HepG2 (cell line): Measurements from ENCODE around the gene NOTCH2. TPM values are rescaled to one million over a fixed set of nuclear protein-coding genes. Genes with fewer than 3 reads are reported as not detected.

Experiments
- ATAC-seq: fragments of 200-7000 bp; cut with Tn5 transposase; 3 replicates; pipeline ENCODE4 v1.9.1; 2020; ENCODE audit warnings: mild to moderate bottlenecking, moderate library complexity
- BruUV-seq: library from RNA; stranded (reverse); fragments of 400-500 nt; replicated peaks from 2 replicates; lab custom pipeline; 2021; lab: Mats Ljungman, UMichigan
- CTCF ChIA-PET: fragments of 300-600 bp; formaldehyde crosslinking; extraction: SDS; loops from one replicate; lab custom pipeline; 2021; ENCODE audit warnings: low total read pairs, inconsistent platforms, low intra/inter-chr PET ratio; lab: Yijun Ruan, JAX
- POLR2A ChIA-PET: fragments of 350-600 bp; sonication (Branson Sonifier 250); formaldehyde crosslinking; loops from one replicate; lab custom pipeline; 2020; ENCODE audit warnings: antibody characterized with exemption, inconsistent platforms; lab: Yijun Ruan, JAX
- DNase-seq: peaks from one replicate; pipeline ENCODE4 v3.0.0-alpha.2; 2015; ENCODE audit warnings: low spot score
- FAIRE-seq: peaks from 3 replicates; lab custom pipeline; 2011; peaks lifted over from hg19 to GRCh38; lab: Jason Lieb, UNC
- H2AFZ ChIP-seq: one replicate; pipeline ENCODE4 v1.6.1; 2011; ENCODE audit warnings: low read length, inconsistent platforms
- H3K27ac ChIP-seq: fragments of 300-600 bp; 3 replicates; pipeline ENCODE4 v1.8.0; 2011; ENCODE audit warnings: mixed run types, mild to moderate bottlenecking, mixed read lengths, low read length, inconsistent platforms; ENCODE audit not compliant: insufficient read depth; ENCODE audit errors: extremely low read length
- H3K27me3 ChIP-seq, 2 experiments: fragments of 200-600 bp in 1 of 2; 2 replicates in 1 of 2; 3 replicates in 1 of 2; pipeline versions ENCODE4 v1.6.0 to v1.8.0; 2011; ENCODE audit warnings: low read length in 2 of 2, mild to moderate bottlenecking in 2 of 2, moderate library complexity in 2 of 2, inconsistent platforms in 1 of 2; ENCODE audit not compliant: insufficient read depth in 2 of 2, control insufficient read depth in 1 of 2
- H3K36me3 ChIP-seq, 2 experiments: fragments of 200-600 bp in 1 of 2; replicated peaks in 1 of 2; 2 replicates in 1 of 2; 3 replicates in 1 of 2; pipeline versions ENCODE4 v1.5.1 to v1.8.0; 2011; ENCODE audit warnings: low read length in 2 of 2, inconsistent platforms in 1 of 2; ENCODE audit not compliant: insufficient read depth in 2 of 2, control insufficient read depth in 1 of 2
- H3K4me1 ChIP-seq: 2 replicates; pipeline ENCODE4 v1.5.1; 2012; ENCODE audit warnings: low read length, inconsistent platforms; ENCODE audit not compliant: insufficient read depth
- H3K4me2 ChIP-seq: 2 replicates; pipeline ENCODE4 v1.6.0; 2011; ENCODE audit warnings: low read depth, low read length, inconsistent platforms
- H3K4me3 ChIP-seq, 3 experiments: fragments of 200-600 bp in 1 of 3; sonication (generic), shearing (Covaris generic) in 1 of 3; replicated peaks in 1 of 3; 2 replicates each; pipeline ENCODE4 v1.5.1; 2011 to 2016; ENCODE audit warnings: low read length in 3 of 3, inconsistent platforms in 2 of 3, low read depth in 2 of 3, mild to moderate bottlenecking in 2 of 3, control low read depth in 1 of 3, mixed read lengths in 1 of 3; ENCODE audit not compliant: insufficient read depth in 1 of 3
- H3K79me2 ChIP-seq: one replicate; pipeline ENCODE4 v1.6.1; 2011; ENCODE audit warnings: low read length, inconsistent platforms; ENCODE audit not compliant: insufficient read depth
- H3K9ac ChIP-seq: 2 replicates; pipeline ENCODE4 v1.6.0; 2011; ENCODE audit warnings: mild to moderate bottlenecking, low read depth, low read length, inconsistent platforms; ENCODE audit not compliant: insufficient read depth
- H3K9me3 ChIP-seq: 2 replicates; pipeline ENCODE4 v1.5.1; 2012; ENCODE audit warnings: mild to moderate bottlenecking, low read length
- H4K20me1 ChIP-seq: 2 replicates; pipeline ENCODE4 v1.6.0; 2011; ENCODE audit warnings: inconsistent platforms, mild to moderate bottlenecking, low read length, moderate library complexity; ENCODE audit not compliant: insufficient read depth
- ATF4 ChIP-seq, 2 experiments: fragments of 450-650 bp in 1 of 2; sonication (generic) in 1 of 2; formaldehyde crosslinking; IDR thresholded peaks; 2 replicates each; pipeline versions ENCODE4 v1.5.0 to v1.8.0; 2020 to 2022; ENCODE audit warnings: mild to moderate bottlenecking in 1 of 2, missing genetic modification reagents in 1 of 2
- IRF1 ChIP-seq: sonication (generic); formaldehyde crosslinking; IDR thresholded peaks from 2 replicates; pipeline ENCODE4 v1.4.0; 2020; ENCODE audit warnings: low read depth, mild to moderate bottlenecking, missing genetic modification reagents
- LRRFIP1 ChIP-seq: sonication (generic); formaldehyde crosslinking; conservative IDR thresholded peaks from 2 replicates; pipeline ENCODE4 v1.4.0; 2020; ENCODE audit warnings: missing genetic modification reagents
- RBAK ChIP-seq: sonication (generic); formaldehyde crosslinking; IDR thresholded peaks from 2 replicates; pipeline ENCODE4 v1.5.1; 2020; ENCODE audit warnings: mild to moderate bottlenecking, missing genetic modification reagents
- SETDB1 ChIP-seq: sonication (generic); formaldehyde crosslinking; IDR thresholded peaks from 2 replicates; pipeline ENCODE4 v1.5.1; 2020; ENCODE audit warnings: missing genetic modification reagents, mild to moderate bottlenecking, borderline replicate concordance
- TBL1XR1 ChIP-seq: fragments of 150-350 bp; IDR thresholded peaks from 2 replicates; pipeline ENCODE4 v1.6.1; 2014; ENCODE audit warnings: borderline replicate concordance, low read length; ENCODE audit not compliant: partially characterized antibody
- TIGD3 ChIP-seq: sonication (generic); formaldehyde crosslinking; IDR thresholded peaks from 2 replicates; pipeline ENCODE4 v1.5.1; 2020; ENCODE audit warnings: mild to moderate bottlenecking, missing genetic modification reagents, borderline replicate concordance
- XRCC5 ChIP-seq: fragments of 200-400 bp; formaldehyde crosslinking; optimal IDR thresholded peaks from 2 replicates; pipeline ENCODE3; 2017; ENCODE audit warnings: mild to moderate bottlenecking, low read length
- ZBTB26 ChIP-seq: IDR thresholded peaks from 2 replicates; pipeline ENCODE4 v1.6.1; 2016; ENCODE audit warnings: missing compliant biosample characterization, missing genetic modification reagents, borderline replicate concordance
- ZNF136 ChIP-seq: sonication (generic); formaldehyde crosslinking; IDR thresholded peaks from 2 replicates; pipeline ENCODE4 v1.8.1; 2022; ENCODE audit warnings: low read depth, mild to moderate bottlenecking, moderate library complexity, missing genetic modification reagents
- ZNF263 ChIP-seq: sonication (generic); formaldehyde crosslinking; IDR thresholded peaks from 2 replicates; pipeline ENCODE4 v1.4.0; 2020; ENCODE audit warnings: missing genetic modification reagents
- ZNF512B ChIP-seq: sonication (generic); formaldehyde crosslinking; IDR thresholded peaks from 2 replicates; pipeline ENCODE4 v1.5.1; 2020; ENCODE audit warnings: missing genetic modification reagents, mild to moderate bottlenecking, borderline replicate concordance
- whole genome bisulfite sequencing: methylation state at CpG from one replicate; pipeline ENCODE4 v1.1.6; 2017; ENCODE audit warnings: low lambda C conversion rate; 5-methylcytosine and 5-hydroxymethylcytosine counted together
- in situ Hi-C: cut with HindIII; loops from 2 replicates; pipeline ENCODE4 v1.10.0; 2017; ENCODE audit warnings: low pct_unique_long_range_greater_than_20kb; ENCODE audit not compliant: extremely low pct_ligation_motif_present
- intact Hi-C: fragments of 100-400 bp; cut with micrococcal nuclease; formaldehyde crosslinking; loops from one replicate; pipeline ENCODE4 v1.10.0; 2022; ENCODE audit not compliant: unreplicated experiment
- polyA plus RNA-seq, 8 experiments: library from polyadenylated mRNA; depleted of rRNA in 3 of 8; stranded (reverse) in 7 of 8; unstranded in 1 of 8; fragments of >200 nt; fragmentation: Illumina TruSeq in 4 of 8; extraction: Trizol in 4 of 8; gene quantifications; 2 replicates each; pipeline versions ENCODE4 v1.2.1 to v1.2.3, GENCODE V29; 2011 to 2016; ENCODE audit warnings: low read depth in 4 of 8, missing spikeins in 1 of 8, mixed read lengths in 1 of 8; ENCODE audit not compliant: insufficient read depth in 1 of 8
- total RNA-seq, 5 experiments: library from RNA; depleted of rRNA; stranded (reverse); fragments of >200 nt; fragmentation: Illumina TruSeq; extraction: Trizol; gene quantifications; 2 replicates each; pipeline ENCODE4 v1.2.3, GENCODE V29; 2016; ENCODE audit warnings: low read depth in 1 of 5

NOTCH2 gene
- total and polyA plus RNA-seq, 2 of the 13 experiments (the other 11 are each of a cell fraction or from before 2014, with no cell fraction given) = 4.0 to 11.4 TPM

GRCh38 chr1:119968068-119968492 lies 101.4 kb downstream of the NOTCH2 start (continued):
- TF ChIP-seq ZNF136 (CRISPR knock-in tag) (no peak), ZBTB26 (CRISPR knock-in tag) (no peak), ZNF512B (CRISPR knock-in tag) (no peak), ZNF263 (CRISPR knock-in tag) (no peak), SETDB1 (CRISPR knock-in tag) (no peak), TIGD3 (no peak)

- ChIA-PET CTCF (interaction anchor here (2.3 to 2.8 kb wide), 2 partner anchors 18 to 80 kb away, joined by 11 to 18 read pairs; no protein-coding TSS in a partner anchor), POLR2A (no interaction called here)
- Histone ChIP-seq H3K9me3 (no peaks in the 10 kb centered on the region), H3K27ac (no peak overlapping the region), H3K79me2 (no peaks in the 10 kb centered on the region), H4K20me1 (no peaks in the 10 kb centered on the region), H3K36me3 (peaks cover 6 to 16% of the 10 kb centered on the region in 2 experiments), H3K27me3 (no peaks in the 10 kb centered on the region), H3K9ac (no peak overlapping the region), H3K4me1 (peaks cover 18% of the 10 kb centered on the region), H3K4me3 (no peak overlapping the region), H2AFZ (no peak overlapping the region), H3K4me2 (no peak overlapping the region)
- FAIRE-seq = no peak
- DNase-seq = no peak
- WGBS = 79% methylated on average over 2 of the region's 2 CpGs
- intact Hi-C loops = loop anchor here (10.0 kb wide), 1 partner anchor 162 kb away; no protein-coding TSS in a partner anchor
- no peak for ATAC-seq
- in situ Hi-C loops = loop anchor here (10.0 kb wide), 1 partner anchor 92 kb away; no protein-coding TSS in a partner anchor
- BruUV-seq = no TSS peak
- TF ChIP-seq LRRFIP1 (CRISPR knock-in tag) (no peak), RBAK (CRISPR knock-in tag) (no peak), TBL1XR1 (no peak), ATF4 (CRISPR knock-in tag; IDR thresholded peaks at IDR 0.05) (no peak), IRF1 (CRISPR knock-in tag) (no peak), XRCC5 (no peak)
These were observed 102.8 kb downstream of the NOTCH2 start for GRCh38 chr1:119966681-119967080.
